Keratinocyte (primary cell): ENCODE data around the gene SERPINH1.

Experiments used
- EZH2 ChIP-seq: IDR thresholded peaks from one replicate; pipeline ENCODE4 v1.6.1; 2012; ENCODE audit warnings: inconsistent platforms, mild to moderate bottlenecking, low read length, moderate library complexity
- TF ChIP-seq, protein P1 (sequence below), 3 experiments: IDR thresholded peaks in 1 of 3; conservative IDR thresholded peaks in 1 of 3; optimal IDR thresholded peaks in 1 of 3; 2 replicates in 2 of 3; 3 replicates in 1 of 3; pipeline versions ENCODE3 to v1.5.1; 2011; ENCODE audit warnings: low read length in 3 of 3, mild to moderate bottlenecking in 3 of 3, moderate library complexity in 2 of 3, control low read depth in 1 of 3, inconsistent platforms in 1 of 3; ENCODE audit not compliant: insufficient read depth in 2 of 3; ENCODE audit errors: extremely low read depth in 1 of 3

DNA sequence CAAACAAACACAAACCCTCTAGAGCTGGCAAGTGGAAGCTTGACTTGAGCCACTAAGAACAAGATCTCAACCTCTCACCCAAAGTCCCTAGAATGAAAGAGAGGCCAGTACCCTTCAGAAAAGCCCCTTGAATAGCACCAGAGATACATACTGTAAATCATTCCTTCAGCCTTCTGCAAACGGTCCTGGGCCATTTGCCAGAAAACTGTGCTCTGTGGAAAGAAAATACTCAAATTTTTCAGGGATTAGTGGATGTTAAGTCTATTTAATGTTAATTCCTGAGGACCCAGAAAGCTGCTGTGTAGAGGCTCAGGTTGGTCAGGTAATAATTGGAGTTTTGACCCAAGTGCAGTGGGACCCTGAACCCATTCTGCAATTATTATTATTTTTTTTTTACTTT, 16.9 kb downstream of the SERPINH1 start:
- TF ChIP-seq, protein P1, sequence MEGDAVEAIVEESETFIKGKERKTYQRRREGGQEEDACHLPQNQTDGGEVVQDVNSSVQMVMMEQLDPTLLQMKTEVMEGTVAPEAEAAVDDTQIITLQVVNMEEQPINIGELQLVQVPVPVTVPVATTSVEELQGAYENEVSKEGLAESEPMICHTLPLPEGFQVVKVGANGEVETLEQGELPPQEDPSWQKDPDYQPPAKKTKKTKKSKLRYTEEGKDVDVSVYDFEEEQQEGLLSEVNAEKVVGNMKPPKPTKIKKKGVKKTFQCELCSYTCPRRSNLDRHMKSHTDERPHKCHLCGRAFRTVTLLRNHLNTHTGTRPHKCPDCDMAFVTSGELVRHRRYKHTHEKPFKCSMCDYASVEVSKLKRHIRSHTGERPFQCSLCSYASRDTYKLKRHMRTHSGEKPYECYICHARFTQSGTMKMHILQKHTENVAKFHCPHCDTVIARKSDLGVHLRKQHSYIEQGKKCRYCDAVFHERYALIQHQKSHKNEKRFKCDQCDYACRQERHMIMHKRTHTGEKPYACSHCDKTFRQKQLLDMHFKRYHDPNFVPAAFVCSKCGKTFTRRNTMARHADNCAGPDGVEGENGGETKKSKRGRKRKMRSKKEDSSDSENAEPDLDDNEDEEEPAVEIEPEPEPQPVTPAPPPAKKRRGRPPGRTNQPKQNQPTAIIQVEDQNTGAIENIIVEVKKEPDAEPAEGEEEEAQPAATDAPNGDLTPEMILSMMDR (optimal IDR thresholded peaks at IDR 0.05 in 1 of 3, IDR thresholded peaks at IDR 0.05 in 1 of 3, conservative IDR thresholded peaks at IDR 0.05 in 1 of 3; ENCODE audit: extremely low read depth in 1 of 3, insufficient read depth in 2 of 3, low read length in 3 of 3), result no peak
- TF ChIP-seq EZH2, result no peak
